NT2/D1 (cell line): ENCODE measurements around the gene BOD1L1.

Experiments used
- DNase-seq: peaks from one replicate; pipeline ENCODE4 v3.0.0-alpha.2; 2011; ENCODE audit warnings: low read depth, low spot score
- H3K27me3 ChIP-seq: 2 replicates; pipeline ENCODE4 v1.6.0; 2011; ENCODE audit warnings: mild to moderate bottlenecking; ENCODE audit not compliant: insufficient read length, insufficient read depth
- H3K36me3 ChIP-seq: 2 replicates; pipeline ENCODE4 v1.6.1; 2011; ENCODE audit warnings: mild to moderate bottlenecking, low read length, mixed read lengths; ENCODE audit not compliant: insufficient read depth, insufficient read length
- H3K4me1 ChIP-seq: 2 replicates; pipeline ENCODE4 v1.5.1; 2011; ENCODE audit not compliant: insufficient read depth, insufficient read length
- H3K4me3 ChIP-seq: 2 replicates; pipeline ENCODE4 v1.5.1; 2011; ENCODE audit warnings: low read depth; ENCODE audit not compliant: insufficient read length
- H3K9ac ChIP-seq: 2 replicates; pipeline ENCODE4 v1.6.0; 2011; ENCODE audit warnings: low read depth; ENCODE audit not compliant: insufficient read length
- H3K9me3 ChIP-seq: 2 replicates; pipeline ENCODE4 v1.5.1; 2011; ENCODE audit warnings: mild to moderate bottlenecking, low read length; ENCODE audit not compliant: insufficient read depth
- SUZ12 ChIP-seq: IDR thresholded peaks from 2 replicates; pipeline ENCODE4 v1.6.1; 2011; ENCODE audit not compliant: insufficient read length, insufficient read depth; ENCODE audit errors: extremely low read depth
- YY1 ChIP-seq: IDR thresholded peaks from 2 replicates; pipeline ENCODE4 v1.6.1; 2011; ENCODE audit not compliant: insufficient read length, insufficient read depth
- ZNF274 ChIP-seq: IDR thresholded peaks from 2 replicates; pipeline ENCODE4 v1.6.1; 2011; ENCODE audit warnings: mild to moderate bottlenecking, low read depth, low read length

The BOD1L1 gene

DNA sequence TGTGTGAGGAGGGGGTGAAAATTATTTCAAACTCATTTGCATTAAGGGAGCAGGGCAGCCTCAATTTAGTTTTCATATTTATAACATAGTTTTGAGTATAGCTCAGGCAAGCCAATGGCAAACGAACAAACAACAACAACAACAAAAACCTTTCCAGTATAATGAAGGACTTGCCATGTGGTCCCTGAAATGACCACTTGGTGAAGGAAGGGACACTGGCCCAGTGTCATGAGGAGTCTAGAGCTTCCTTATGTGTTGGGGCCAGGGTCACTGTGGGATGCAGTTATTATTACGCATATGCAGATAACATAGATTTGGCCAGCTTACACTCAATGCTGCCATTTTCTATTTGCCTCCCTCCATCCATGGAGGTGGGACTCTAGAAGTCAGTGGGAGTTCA is 106.5 kb downstream of the BOD1L1 start:
- Histone ChIP-seq H3K27me3 (no peaks in the 10 kb centered on the region), H3K9ac (no peak overlapping the region)
- no peak for DNase-seq

More for the DNA sequence above, 106.5 kb downstream of the BOD1L1 start:
- TF ChIP-seq ZNF274 (no peak), YY1 (no peak), SUZ12 (no peak)
- Histone ChIP-seq H3K4me1 (no peaks in the 10 kb centered on the region), H3K9me3 (peaks cover 16% of the 10 kb centered on the region; the same call in 1 of the 2 replicates), H3K4me3 (no peak overlapping the region), H3K36me3 (peaks cover 14% of the 10 kb centered on the region)
